VCaP (cell line): ENCODE measurements around the gene RERG.

Source experiments
- H3K27ac ChIP-seq: fragments of 450-650 bp; 2 replicates; pipeline ENCODE4 v1.5.1; 2017
- CTCF ChIP-seq: fragments of 450-650 bp; conservative IDR thresholded peaks from 2 replicates; pipeline ENCODE4 v1.5.1; 2017; ENCODE audit warnings: mild to moderate bottlenecking, moderate library complexity

RERG gene

GRCh38 chr12:15196678-15197505, 24.3 kb downstream of the RERG start:
- no peak overlapping the region for H3K27ac ChIP-seq
- no peak for TF ChIP-seq CTCF

GRCh38 chr12:15196221-15196620, 25.0 kb downstream of the RERG start:
- TF ChIP-seq CTCF: no peak
- no peak overlapping the region for H3K27ac ChIP-seq

- H3K27ac ChIP-seq: no peak overlapping the region
- no peak for TF ChIP-seq CTCF
Observed at GRCh38 chr12:15194456-15195368, 26.5 kb downstream of the RERG start.

GRCh38 chr12:15193946-15194345, 27.3 kb downstream of the RERG start:
- H3K27ac ChIP-seq: no peak overlapping the region
- TF ChIP-seq CTCF: no peak

GRCh38 chr12:15192720-15193119, 28.5 kb downstream of the RERG start:
- no peak for TF ChIP-seq CTCF
- H3K27ac ChIP-seq: no peak overlapping the region

- H3K27ac ChIP-seq: no peak overlapping the region
- TF ChIP-seq CTCF: no peak
Observed at GRCh38 chr12:15188127-15188526, 33.1 kb downstream of the RERG start.

- H3K27ac ChIP-seq: no peak overlapping the region
Observed at GRCh38 chr12:15186597-15186996, 34.6 kb downstream of the RERG start.

More at GRCh38 chr12:15186597-15186996, 34.6 kb downstream of the RERG start:
- no peak for TF ChIP-seq CTCF
